Thoracic aorta (tissue), 2 donors: ENCODE results near the gene TTF2. TPM values are rescaled to one million over a fixed set of nuclear protein-coding genes. Genes with fewer than 3 reads are reported as not detected.

Source experiments
- ATAC-seq: fragments of 150-250 bp; one replicate; pipeline ENCODE4 v1.8.0; 2017; ENCODE audit warnings: low read depth; ENCODE audit not compliant: insufficient number of reproducible peaks, low FRiP score
- DNase-seq: peaks from one replicate; pipeline ENCODE4 v3.0.0-alpha.2; 2020; ENCODE audit warnings: low spot score
- H3K27ac ChIP-seq, 2 donors: fragments of 200-600 bp; sonication (generic); 1 replicate in 1 of 2; 2 replicates in 1 of 2; pipeline ENCODE4 v1.5.1; 2016; ENCODE audit warnings: mild to moderate bottlenecking in 2 of 2, moderate library complexity in 2 of 2
- H3K27me3 ChIP-seq: fragments of 200-600 bp; sonication (generic); replicated peaks from 2 replicates; pipeline ENCODE4 v1.6.0; 2016; ENCODE audit warnings: mild to moderate bottlenecking; ENCODE audit not compliant: insufficient read depth
- H3K36me3 ChIP-seq: fragments of 200-600 bp; sonication (generic); one replicate; pipeline ENCODE4 v1.5.1; 2016
- H3K4me1 ChIP-seq, 2 donors: fragments of 200-600 bp; sonication (generic); 1 replicate in 1 of 2; 2 replicates in 1 of 2; pipeline versions ENCODE4 v1.5.1 to v1.6.0; 2016; ENCODE audit warnings: low read depth in 2 of 2, mild to moderate bottlenecking in 1 of 2; ENCODE audit not compliant: control insufficient read depth in 1 of 2
- H3K4me3 ChIP-seq: fragments of 200-600 bp; sonication (generic); 2 replicates; pipeline ENCODE4 v1.5.1; 2016; ENCODE audit warnings: mild to moderate bottlenecking
- H3K9me3 ChIP-seq: fragments of 200-600 bp; sonication (generic); 2 replicates; pipeline ENCODE4 v1.5.1; 2016
- total RNA-seq, 2 donors: library from RNA; depleted of rRNA; stranded (reverse); fragments of >200 nt; gene quantifications; one replicate each; pipeline versions ENCODE4 v1.1.0 to v1.2.3, GENCODE V29; 2016
- TF ChIP-seq, protein P1 (sequence below): fragments of 200-600 bp; sonication (generic); IDR thresholded peaks from one replicate; pipeline ENCODE4 v1.5.1; 2019; ENCODE audit warnings: antibody characterized with exemption

TTF2 gene
- total RNA-seq, 2 donors from 2014 or later: 28.8 to 32.1 TPM

DNA sequence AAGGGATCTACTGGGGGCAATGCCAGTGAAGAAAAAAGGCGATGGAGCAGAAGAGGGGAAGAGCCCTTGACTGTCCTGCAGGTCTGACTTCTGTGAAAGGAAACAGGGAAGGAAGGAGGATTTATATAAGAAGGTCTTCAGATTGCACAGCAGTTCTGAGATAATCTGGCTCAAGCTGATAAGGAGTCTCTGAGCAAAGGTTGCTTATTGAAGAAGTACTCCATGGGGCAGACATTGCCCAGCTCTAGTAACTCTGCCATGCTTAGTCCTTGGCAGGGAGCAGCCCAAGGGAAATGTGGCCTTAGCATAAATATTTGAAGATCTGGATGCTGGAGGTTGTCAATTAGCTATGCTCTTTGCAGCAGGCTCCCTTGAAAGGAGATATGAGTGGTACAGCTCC is 15.9 kb upstream of the TTF2 start:
- TF ChIP-seq, protein P1, sequence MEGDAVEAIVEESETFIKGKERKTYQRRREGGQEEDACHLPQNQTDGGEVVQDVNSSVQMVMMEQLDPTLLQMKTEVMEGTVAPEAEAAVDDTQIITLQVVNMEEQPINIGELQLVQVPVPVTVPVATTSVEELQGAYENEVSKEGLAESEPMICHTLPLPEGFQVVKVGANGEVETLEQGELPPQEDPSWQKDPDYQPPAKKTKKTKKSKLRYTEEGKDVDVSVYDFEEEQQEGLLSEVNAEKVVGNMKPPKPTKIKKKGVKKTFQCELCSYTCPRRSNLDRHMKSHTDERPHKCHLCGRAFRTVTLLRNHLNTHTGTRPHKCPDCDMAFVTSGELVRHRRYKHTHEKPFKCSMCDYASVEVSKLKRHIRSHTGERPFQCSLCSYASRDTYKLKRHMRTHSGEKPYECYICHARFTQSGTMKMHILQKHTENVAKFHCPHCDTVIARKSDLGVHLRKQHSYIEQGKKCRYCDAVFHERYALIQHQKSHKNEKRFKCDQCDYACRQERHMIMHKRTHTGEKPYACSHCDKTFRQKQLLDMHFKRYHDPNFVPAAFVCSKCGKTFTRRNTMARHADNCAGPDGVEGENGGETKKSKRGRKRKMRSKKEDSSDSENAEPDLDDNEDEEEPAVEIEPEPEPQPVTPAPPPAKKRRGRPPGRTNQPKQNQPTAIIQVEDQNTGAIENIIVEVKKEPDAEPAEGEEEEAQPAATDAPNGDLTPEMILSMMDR: no peak
- ATAC-seq (no peak), DNase-seq (no peak)
- Histone ChIP-seq H3K4me1 (no peaks in the 10 kb centered on the region), H3K4me3 (no peak overlapping the region), H3K27ac (no peak overlapping the region), H3K9me3 (no peaks in the 10 kb centered on the region), H3K27me3 (no peaks in the 10 kb centered on the region), H3K36me3 (no peaks in the 10 kb centered on the region)

DNA sequence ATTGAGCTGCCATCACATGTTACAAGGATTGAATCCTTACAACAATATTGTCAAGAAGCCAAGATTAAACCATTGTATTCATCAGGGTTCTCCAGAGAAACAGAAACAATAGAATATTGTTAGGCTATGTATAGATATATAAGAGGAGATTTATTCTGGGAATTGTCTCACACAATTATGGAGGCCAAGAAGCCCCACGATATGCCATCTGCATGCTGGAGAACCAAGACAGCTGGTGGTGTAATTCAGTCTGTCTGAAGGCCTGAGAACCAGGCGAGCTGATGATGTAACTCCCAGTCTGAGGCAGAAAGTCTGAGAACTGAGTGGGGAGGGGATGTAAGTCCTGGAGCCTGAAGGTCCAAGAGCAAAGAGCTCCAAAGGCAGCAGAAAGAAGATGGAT is 14.5 kb upstream of the TTF2 start:
- Histone ChIP-seq H3K9me3 (no peaks in the 10 kb centered on the region), H3K27me3 (no peaks in the 10 kb centered on the region), H3K4me1 (no peaks in the 10 kb centered on the region), H3K36me3 (no peaks in the 10 kb centered on the region), H3K4me3 (no peak overlapping the region), H3K27ac (no peak overlapping the region)
- ATAC-seq (no peak), DNase-seq (no peak)
- TF ChIP-seq, protein P1: no peak

DNA sequence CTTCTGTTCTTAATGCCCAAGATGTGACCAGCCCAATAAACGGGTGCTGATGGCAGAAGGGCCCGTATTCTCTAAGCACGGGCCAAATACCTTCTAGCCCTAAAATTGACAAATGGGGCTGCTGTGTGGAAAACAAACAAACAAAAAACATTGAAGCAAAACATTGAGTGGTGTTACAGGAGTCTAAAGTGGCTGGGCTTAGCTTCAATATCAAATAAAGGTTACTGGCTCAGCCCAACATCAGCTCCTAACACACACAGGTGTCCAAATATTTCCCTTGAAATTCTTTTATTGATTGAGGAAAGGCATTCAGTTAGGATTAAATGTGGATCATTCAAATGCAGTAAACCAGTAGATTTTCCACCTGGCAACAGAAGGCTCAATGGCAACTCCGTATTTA is 13.3 kb upstream of the TTF2 start:
- no peaks in the 10 kb centered on the region for H3K36me3 ChIP-seq
- TF ChIP-seq, protein P1: no peak
- peaks cover 0 to 3% of the 10 kb centered on the region in 2 donors for H3K4me1 ChIP-seq
- no peaks in the 10 kb centered on the region for H3K27me3 ChIP-seq
- no peak overlapping the region for H3K27ac ChIP-seq
- H3K9me3 ChIP-seq: no peaks in the 10 kb centered on the region
- no peak for DNase-seq
- no peak overlapping the region for H3K4me3 ChIP-seq
- ATAC-seq: no peak

DNA sequence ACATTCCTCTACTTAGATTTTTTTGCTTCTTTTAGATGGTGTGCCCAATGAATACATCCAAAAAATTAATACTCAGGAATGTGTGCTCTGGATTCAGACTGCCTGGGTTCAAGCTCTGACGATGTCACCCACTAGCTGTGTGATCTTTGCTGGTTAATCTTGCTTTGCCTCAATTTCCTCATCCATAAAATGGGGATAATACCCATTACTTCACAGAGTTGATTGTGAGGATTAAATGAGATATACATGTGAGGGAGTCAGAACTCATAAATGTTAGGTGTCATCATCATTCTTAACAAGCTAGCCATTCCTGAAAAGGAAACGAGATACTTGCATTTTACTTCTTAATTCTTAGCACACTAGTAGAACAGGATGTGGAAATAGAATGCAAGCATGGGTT is 12.9 kb upstream of the TTF2 start:
- H3K27me3 ChIP-seq: no peaks in the 10 kb centered on the region
- H3K4me3 ChIP-seq: no peak overlapping the region
- TF ChIP-seq, protein P1: no peak
- H3K27ac ChIP-seq: no peak overlapping the region
- H3K36me3 ChIP-seq: no peaks in the 10 kb centered on the region
- no peak for DNase-seq
- H3K4me1 ChIP-seq: peaks cover 0 to 3% of the 10 kb centered on the region in 2 donors
- no peaks in the 10 kb centered on the region for H3K9me3 ChIP-seq
- ATAC-seq: no peak

DNA sequence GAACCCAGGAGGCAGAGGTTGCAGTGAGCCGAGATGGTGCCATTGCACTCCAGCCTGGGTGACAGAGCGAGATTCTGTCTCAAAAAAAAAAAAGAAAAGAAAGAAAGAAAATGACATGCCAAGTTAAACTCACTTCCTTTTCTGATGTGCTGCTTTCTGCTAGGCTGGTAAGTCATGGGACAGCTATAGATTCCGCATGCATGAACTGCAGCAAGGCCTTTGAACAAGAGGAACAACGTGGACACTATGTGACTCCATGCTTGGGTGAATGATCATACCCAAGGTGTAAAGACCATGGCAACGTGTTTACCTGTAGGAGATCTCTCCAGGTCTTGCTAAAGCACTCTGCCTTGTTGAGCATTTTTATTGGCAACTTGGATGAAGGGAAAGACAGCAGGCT is 10.3 kb upstream of the TTF2 start:
- no peak for DNase-seq
- TF ChIP-seq, protein P1: no peak
- Histone ChIP-seq H3K4me3 (no peak overlapping the region), H3K27me3 (no peaks in the 10 kb centered on the region), H3K4me1 (peaks cover 0 to 3% of the 10 kb centered on the region in 2 donors), H3K27ac (no peak overlapping the region), H3K9me3 (no peaks in the 10 kb centered on the region), H3K36me3 (no peaks in the 10 kb centered on the region)
- ATAC-seq: no peak
